Measurements from ENCODE around the gene SEMA5A. TPM values are rescaled to one million over a fixed set of nuclear protein-coding genes. Genes with fewer than 3 reads are reported as not detected.

The SEMA5A gene
- total RNA-seq, 2 donors from 2014 or later: 3.4 to 40.2 TPM

GRCh38 chr5:9523090-9523823 lies 22.6 kb downstream of the SEMA5A start:
- DNase-seq: no peak
- no peak for ATAC-seq

GRCh38 chr5:9519537-9519936 lies 26.3 kb downstream of the SEMA5A start:
- Histone ChIP-seq H3K27me3 (no peaks in the 10 kb centered on the region), H3K4me1 (no peaks in the 10 kb centered on the region), H3K36me3 (replicated peaks in 1 of 2; ENCODE audit: insufficient read depth in 1 of 2, low read depth in 2 of 2) (no peaks in the 10 kb centered on the region), H3K27ac (no peak overlapping the region), H3K4me3 (no peak overlapping the region), H3K9me3 (no peaks in the 10 kb centered on the region)
- DNase-seq: no peak
- intact Hi-C loops (cut with DNase I): no loop called here
- ATAC-seq: peak; percentile 42
- TF ChIP-seq CTCF (IDR thresholded peaks at IDR 0.05) (no peak), POLR2A (IDR thresholded peaks at IDR 0.05) (no peak)
- 76 to 79% methylated on average over 4 of the region's 4 CpGs for WGBS, 2 donors

More at GRCh38 chr5:9523090-9523823, 22.6 kb downstream of the SEMA5A start:
- Histone ChIP-seq H3K36me3 (replicated peaks in 1 of 2; ENCODE audit: insufficient read depth in 1 of 2, low read depth in 2 of 2) (no peaks in the 10 kb centered on the region), H3K9me3 (no peaks in the 10 kb centered on the region), H3K27ac (no peak overlapping the region), H3K27me3 (no peaks in the 10 kb centered on the region), H3K4me3 (no peak overlapping the region), H3K4me1 (no peaks in the 10 kb centered on the region)
- intact Hi-C loops (cut with DNase I): no loop called here
- TF ChIP-seq CTCF (IDR thresholded peaks at IDR 0.05) (no peak), POLR2A (IDR thresholded peaks at IDR 0.05) (no peak)
- WGBS, 2 donors: 78 to 80% methylated on average over 7 of the region's 7 CpGs

GRCh38 chr5:9516591-9516990 lies 29.3 kb downstream of the SEMA5A start:
- Histone ChIP-seq H3K36me3 (replicated peaks in 1 of 2; ENCODE audit: insufficient read depth in 1 of 2, low read depth in 2 of 2) (no peaks in the 10 kb centered on the region), H3K4me1 (no peaks in the 10 kb centered on the region), H3K9me3 (no peaks in the 10 kb centered on the region), H3K27me3 (no peaks in the 10 kb centered on the region), H3K4me3 (no peak overlapping the region), H3K27ac (no peak overlapping the region)
- WGBS, 2 donors: 77 to 84% methylated on average over 5 of the region's 5 CpGs
- ATAC-seq (no peak), DNase-seq (peak in 1 of 4 donors; percentile 29)
- intact Hi-C loops (cut with DNase I): no loop called here
- TF ChIP-seq CTCF (IDR thresholded peaks at IDR 0.05) (peak in 1 of 7 experiments; percentile 4), POLR2A (IDR thresholded peaks at IDR 0.05) (no peak)

GRCh38 chr5:9515436-9515835 lies 30.4 kb downstream of the SEMA5A start:
- TF ChIP-seq CTCF (IDR thresholded peaks at IDR 0.05) (no peak), POLR2A (IDR thresholded peaks at IDR 0.05) (no peak)

GRCh38 chr5:9514968-9515367 lies 30.9 kb downstream of the SEMA5A start:
- no peak for TF ChIP-seq POLR2A (IDR thresholded peaks at IDR 0.05)
- Histone ChIP-seq H3K4me3 (no peak overlapping the region), H3K27me3 (no peaks in the 10 kb centered on the region), H3K4me1 (no peaks in the 10 kb centered on the region), H3K27ac (no peak overlapping the region), H3K36me3 (replicated peaks in 1 of 2; ENCODE audit: insufficient read depth in 1 of 2, low read depth in 2 of 2) (no peaks in the 10 kb centered on the region), H3K9me3 (no peaks in the 10 kb centered on the region)
- 79 to 88% methylated on average over 2 of the region's 2 CpGs for WGBS, 2 donors
- intact Hi-C loops (cut with DNase I): no loop called here
- DNase-seq (no peak), ATAC-seq (no peak)

More at GRCh38 chr5:9515436-9515835, 30.4 kb downstream of the SEMA5A start:
- no peak for ATAC-seq
- intact Hi-C loops (cut with DNase I): no loop called here
- WGBS, 2 donors: 53 to 62% methylated on average over 3 of the region's 3 CpGs
- no peaks in the 10 kb centered on the region for H3K4me1 ChIP-seq
- no peaks in the 10 kb centered on the region for H3K27me3 ChIP-seq
- H3K4me3 ChIP-seq: no peak overlapping the region
- no peaks in the 10 kb centered on the region for H3K9me3 ChIP-seq
- no peaks in the 10 kb centered on the region for H3K36me3 ChIP-seq (replicated peaks in 1 of 2; ENCODE audit: insufficient read depth in 1 of 2, low read depth in 2 of 2)
- DNase-seq: no peak
- no peak overlapping the region for H3K27ac ChIP-seq
